ENCODE measurements around the gene PRDM15. TPM values are rescaled to one million over a fixed set of nuclear protein-coding genes. Genes with fewer than 3 reads are reported as not detected.

The PRDM15 gene
- total RNA-seq, 1 donor from 2014 or later = 20.5 TPM

DNA sequence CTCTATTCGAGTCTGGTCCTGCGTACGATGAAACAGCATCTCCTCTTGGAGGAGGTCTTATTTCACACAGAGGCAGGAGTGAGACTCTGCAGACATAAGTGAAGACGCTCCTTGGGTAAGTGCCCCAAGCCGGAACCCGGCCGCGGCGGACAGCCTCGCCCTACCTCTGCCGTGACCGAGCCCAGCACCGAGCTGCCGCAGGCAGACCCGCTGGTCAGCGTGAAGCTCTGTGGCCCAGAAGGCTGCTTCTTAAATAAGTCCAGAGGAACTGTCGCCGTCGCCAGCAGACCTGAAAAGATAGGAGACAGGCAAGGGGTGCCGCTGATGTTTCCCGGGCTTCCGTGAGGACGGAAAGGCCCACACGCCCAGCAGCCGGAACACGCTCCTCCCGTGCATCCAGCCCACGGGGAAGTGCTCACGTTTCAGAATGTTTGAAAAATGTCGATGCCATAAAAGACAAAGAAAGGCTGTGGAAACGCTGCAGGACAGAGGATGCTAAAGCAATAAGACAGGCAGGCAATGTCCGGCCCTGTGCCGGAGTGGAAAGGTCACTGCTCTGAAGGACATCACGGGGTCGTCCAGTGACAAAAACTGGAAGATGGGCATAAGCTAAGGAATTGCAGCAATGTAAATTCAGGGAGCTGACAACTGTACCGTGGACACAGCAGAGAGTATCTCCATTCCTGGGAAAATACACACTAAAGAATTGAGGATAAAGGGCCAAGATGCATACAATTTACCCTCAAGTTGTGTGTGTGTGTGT lies 28.5 kb upstream of the PRDM15 start:
- H3K9me3 ChIP-seq = no peaks in the 10 kb centered on the region
- no peak overlapping the region for H3K27ac ChIP-seq
- H3K4me1 ChIP-seq = no peaks in the 10 kb centered on the region
- TF ChIP-seq, protein P1, sequence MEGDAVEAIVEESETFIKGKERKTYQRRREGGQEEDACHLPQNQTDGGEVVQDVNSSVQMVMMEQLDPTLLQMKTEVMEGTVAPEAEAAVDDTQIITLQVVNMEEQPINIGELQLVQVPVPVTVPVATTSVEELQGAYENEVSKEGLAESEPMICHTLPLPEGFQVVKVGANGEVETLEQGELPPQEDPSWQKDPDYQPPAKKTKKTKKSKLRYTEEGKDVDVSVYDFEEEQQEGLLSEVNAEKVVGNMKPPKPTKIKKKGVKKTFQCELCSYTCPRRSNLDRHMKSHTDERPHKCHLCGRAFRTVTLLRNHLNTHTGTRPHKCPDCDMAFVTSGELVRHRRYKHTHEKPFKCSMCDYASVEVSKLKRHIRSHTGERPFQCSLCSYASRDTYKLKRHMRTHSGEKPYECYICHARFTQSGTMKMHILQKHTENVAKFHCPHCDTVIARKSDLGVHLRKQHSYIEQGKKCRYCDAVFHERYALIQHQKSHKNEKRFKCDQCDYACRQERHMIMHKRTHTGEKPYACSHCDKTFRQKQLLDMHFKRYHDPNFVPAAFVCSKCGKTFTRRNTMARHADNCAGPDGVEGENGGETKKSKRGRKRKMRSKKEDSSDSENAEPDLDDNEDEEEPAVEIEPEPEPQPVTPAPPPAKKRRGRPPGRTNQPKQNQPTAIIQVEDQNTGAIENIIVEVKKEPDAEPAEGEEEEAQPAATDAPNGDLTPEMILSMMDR (IDR thresholded peaks at IDR 0.05) = no peak
- intact Hi-C loops (cut with DNase I) = no loop called here
- H3K4me3 ChIP-seq = no peak overlapping the region
- DNase-seq (ENCODE audit: low spot score in 2 of 2) = no peak
- peaks cover 47 to 89% of the 10 kb centered on the region in 2 donors for H3K36me3 ChIP-seq
- no peaks in the 10 kb centered on the region for H3K27me3 ChIP-seq

DNA sequence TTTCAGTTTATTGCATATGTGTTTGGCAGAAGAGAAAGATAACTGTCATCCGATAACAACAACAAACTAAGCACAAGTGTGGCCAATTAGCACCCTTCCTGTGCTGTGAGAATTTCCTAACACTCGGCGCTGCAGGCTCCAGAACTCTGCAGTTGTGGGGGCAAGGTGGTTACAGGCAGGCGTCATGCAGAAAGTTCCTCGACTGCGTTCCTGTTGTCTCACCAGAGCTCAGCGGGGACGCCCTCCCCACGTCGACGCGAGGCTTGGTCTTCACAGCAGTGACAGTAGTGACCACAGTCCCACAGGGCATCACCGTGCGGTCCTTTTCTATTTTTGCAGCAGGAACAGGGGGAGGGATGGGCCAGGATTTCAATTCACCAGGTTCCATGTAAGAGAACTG lies 27.6 kb upstream of the PRDM15 start:
- no peak overlapping the region for H3K27ac ChIP-seq
- H3K27me3 ChIP-seq = no peaks in the 10 kb centered on the region
- H3K36me3 ChIP-seq = peaks cover 42 to 83% of the 10 kb centered on the region in 2 donors
- intact Hi-C loops (cut with DNase I) = no loop called here
- TF ChIP-seq, protein P1 (IDR thresholded peaks at IDR 0.05) = no peak
- no peak for DNase-seq (ENCODE audit: low spot score in 2 of 2)
- no peak overlapping the region for H3K4me3 ChIP-seq
- H3K9me3 ChIP-seq = no peaks in the 10 kb centered on the region
- no peaks in the 10 kb centered on the region for H3K4me1 ChIP-seq

DNA sequence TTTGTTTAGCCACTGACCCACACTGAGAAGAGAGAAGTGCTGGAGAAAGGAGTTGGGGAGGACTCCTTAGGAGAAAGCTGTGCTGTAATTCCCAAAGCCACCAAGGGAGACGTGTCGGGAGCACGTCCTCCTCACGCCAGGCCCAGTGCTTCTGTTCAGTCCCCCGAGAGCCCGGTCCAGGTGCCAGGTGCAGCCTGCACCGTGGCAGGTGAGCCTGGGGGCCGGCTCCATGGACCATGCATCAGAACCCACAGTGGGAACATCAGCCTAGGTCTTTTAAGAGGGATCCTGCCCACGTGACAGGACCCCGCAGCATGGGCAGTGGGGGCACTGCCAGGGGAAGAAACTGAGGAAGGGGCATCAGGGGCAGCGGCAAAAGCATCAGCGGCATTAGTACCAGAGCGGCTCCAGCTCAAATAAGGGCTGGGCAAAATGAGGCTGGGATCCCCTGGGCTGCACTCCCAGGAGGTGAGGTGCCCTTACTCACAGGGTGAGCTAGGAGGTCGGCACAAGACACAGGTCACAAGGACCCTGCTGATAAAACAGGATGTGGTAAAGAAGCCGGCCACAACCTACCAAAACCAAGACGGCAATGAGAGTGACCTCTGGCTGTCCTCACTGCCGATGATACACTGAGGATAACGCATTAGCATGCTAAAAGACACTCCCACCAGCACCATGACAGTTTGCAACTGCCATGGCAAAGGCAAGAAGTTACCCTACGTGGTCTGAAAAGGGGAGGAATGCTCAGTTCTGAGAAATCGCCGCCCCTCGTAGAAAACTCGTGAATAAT lies 24.6 kb upstream of the PRDM15 start:
- intact Hi-C loops (cut with DNase I) = no loop called here
- Histone ChIP-seq H3K9me3 (no peaks in the 10 kb centered on the region), H3K27me3 (no peaks in the 10 kb centered on the region), H3K4me3 (no peak overlapping the region), H3K27ac (no peak overlapping the region), H3K36me3 (peaks cover 56 to 78% of the 10 kb centered on the region in 2 donors), H3K4me1 (no peaks in the 10 kb centered on the region)
- TF ChIP-seq, protein P1 (IDR thresholded peaks at IDR 0.05) = no peak
- no peak for DNase-seq (ENCODE audit: low spot score in 2 of 2)

DNA sequence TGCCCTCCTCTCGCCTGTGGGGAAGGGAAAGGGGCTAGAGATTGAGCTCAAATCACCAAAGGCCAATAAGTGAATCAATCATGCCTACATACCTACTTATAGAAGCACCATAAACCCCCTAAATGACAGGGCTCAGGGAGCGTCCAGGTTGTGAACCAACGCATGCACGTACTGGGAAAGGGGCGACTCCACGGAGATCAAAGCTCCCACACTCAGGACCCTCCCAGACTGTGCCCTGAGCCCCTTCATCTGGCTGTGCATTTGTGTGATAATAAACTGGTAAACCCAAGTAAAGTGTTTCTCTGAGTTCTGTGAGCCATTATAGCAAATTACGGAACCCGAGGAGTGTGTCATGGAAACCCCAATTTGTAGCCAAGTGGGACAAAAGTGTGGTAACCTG lies 23.8 kb upstream of the PRDM15 start:
- no peaks in the 10 kb centered on the region for H3K9me3 ChIP-seq
- peaks cover 59 to 78% of the 10 kb centered on the region in 2 donors for H3K36me3 ChIP-seq
- TF ChIP-seq, protein P1 (IDR thresholded peaks at IDR 0.05) = no peak
- no peaks in the 10 kb centered on the region for H3K27me3 ChIP-seq
- no peaks in the 10 kb centered on the region for H3K4me1 ChIP-seq
- intact Hi-C loops (cut with DNase I) = no loop called here
- no peak overlapping the region for H3K27ac ChIP-seq
- DNase-seq (ENCODE audit: low spot score in 2 of 2) = no peak
- H3K4me3 ChIP-seq = no peak overlapping the region

DNA sequence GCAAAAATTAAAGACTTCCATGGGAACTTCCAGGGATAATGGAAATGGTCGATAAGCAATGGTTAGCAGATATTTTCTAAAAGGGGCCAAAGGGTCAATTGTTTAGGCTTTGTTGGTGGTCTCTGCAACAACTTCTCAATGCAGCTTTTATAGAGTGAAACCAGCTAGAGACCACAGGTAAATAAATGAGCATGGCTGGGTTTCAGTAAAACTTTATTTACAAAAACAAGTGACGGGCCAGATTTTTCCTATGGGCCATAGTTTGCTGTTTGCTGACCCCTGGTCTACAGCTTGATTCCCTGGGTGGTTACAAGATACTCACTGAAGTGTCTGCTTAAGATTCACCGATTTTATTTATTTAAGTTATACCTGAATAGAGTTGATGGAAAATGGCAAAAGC lies 22.6 kb upstream of the PRDM15 start:
- no peak overlapping the region for H3K4me3 ChIP-seq
- H3K36me3 ChIP-seq = peaks cover 48 to 67% of the 10 kb centered on the region in 2 donors
- TF ChIP-seq, protein P1 (IDR thresholded peaks at IDR 0.05) = no peak
- H3K27me3 ChIP-seq = no peaks in the 10 kb centered on the region
- H3K4me1 ChIP-seq = no peaks in the 10 kb centered on the region
- no peaks in the 10 kb centered on the region for H3K9me3 ChIP-seq
- intact Hi-C loops (cut with DNase I) = no loop called here
- no peak overlapping the region for H3K27ac ChIP-seq
- no peak for DNase-seq (ENCODE audit: low spot score in 2 of 2)

Data from ascending aorta (tissue), 2 donors.